GM12878 (cell line): ENCODE data around the gene HSF5. TPM values are rescaled to one million over a fixed set of nuclear protein-coding genes. Genes with fewer than 3 reads are reported as not detected.

ENCODE experiments used
- ESRRA ChIP-seq: IDR thresholded peaks from 2 replicates; pipeline ENCODE4 v1.6.1; 2012; ENCODE audit warnings: mild to moderate bottlenecking, low read length, improper control_type of control experiment
- POU2F2 ChIP-seq: IDR thresholded peaks from 3 replicates; pipeline ENCODE4 v1.6.1; 2011; ENCODE audit warnings: low read depth, mild to moderate bottlenecking, low read length, borderline replicate concordance
- RAD21 ChIP-seq: IDR thresholded peaks from 2 replicates; pipeline ENCODE4 v1.6.1; 2011; ENCODE audit warnings: mild to moderate bottlenecking, low read depth, low read length, moderate library complexity; ENCODE audit not compliant: insufficient read depth
- RFX5 ChIP-seq: IDR thresholded peaks from 2 replicates; pipeline ENCODE4 v1.6.1; 2011; ENCODE audit warnings: low read depth, low read length, improper control_type of control experiment
- SIN3A ChIP-seq: IDR thresholded peaks from 2 replicates; pipeline ENCODE4 v1.6.1; 2012; ENCODE audit warnings: low read depth, low read length, improper control_type of control experiment
- SIX5 ChIP-seq: IDR thresholded peaks from 2 replicates; pipeline ENCODE4 v1.6.1; 2011; ENCODE audit warnings: mild to moderate bottlenecking, low read depth, low read length, moderate library complexity; ENCODE audit not compliant: severe bottlenecking
- SP1 ChIP-seq: IDR thresholded peaks from one replicate; pipeline ENCODE4 v1.6.1; 2011; ENCODE audit warnings: low read depth, low read length
- TCF3 ChIP-seq: IDR thresholded peaks from 2 replicates; pipeline ENCODE4 v1.6.1; 2012; ENCODE audit warnings: low read depth, mild to moderate bottlenecking, low read length, borderline replicate concordance; ENCODE audit not compliant: insufficient read depth
- ZBED1 ChIP-seq: IDR thresholded peaks from 2 replicates; pipeline ENCODE4 v1.6.1; 2016; ENCODE audit warnings: borderline replicate concordance
- polyA plus RNA-seq, 11 experiments: library from polyadenylated mRNA; depleted of rRNA in 4 of 11; unstranded in 6 of 11; stranded (reverse) in 5 of 11; fragments of >200 nt; fragmentation: Nextera tagmentation in 4 of 11; fragmentation: Illumina TruSeq in 1 of 11; extraction: Ambion mirVana in 4 of 11; extraction: Trizol in 1 of 11; gene quantifications; 1 replicate in 1 of 11; 2 replicates in 10 of 11; pipeline versions ENCODE4 v1.2.1 to v1.2.3, GENCODE V29; 2011 to 2016; ENCODE audit warnings: inconsistent platforms in 2 of 11, missing spikeins in 2 of 11, low read depth in 1 of 11
- total RNA-seq, 4 experiments: library from RNA; depleted of rRNA in 3 of 4; stranded (reverse); fragments of >200 nt in 3 of 4; fragmentation: Illumina TruSeq in 1 of 4; extraction: Trizol in 1 of 4; gene quantifications; 2 replicates each; pipeline versions ENCODE4 v1.2.1 to v1.2.3, GENCODE V29; 2013 to 2021
- TF ChIP-seq, protein P1 (sequence below): IDR thresholded peaks from 2 replicates; pipeline ENCODE4 v1.6.1; 2011; ENCODE audit warnings: low read depth, low read length, improper control_type of control experiment, borderline replicate concordance
- TF ChIP-seq, protein P2 (sequence below), 3 experiments: IDR thresholded peaks in 2 of 3; conservative IDR thresholded peaks in 1 of 3; 2 replicates each; pipeline ENCODE4 v1.5.1; 2011; ENCODE audit warnings: low read depth in 3 of 3, low read length in 3 of 3, mild to moderate bottlenecking in 3 of 3, control low read depth in 2 of 3, moderate library complexity in 2 of 3, inconsistent platforms in 1 of 3, mixed read lengths in 1 of 3; ENCODE audit not compliant: control insufficient read depth in 2 of 3, insufficient read depth in 1 of 3; ENCODE audit errors: extremely low read depth in 1 of 3

The HSF5 gene
- total and polyA plus RNA-seq, 10 of the 15 experiments (the other 5 are each of a cell fraction or from before 2014, with no cell fraction given) = 0.02 to 0.18 (median 0.06) TPM; not detected in 4

DNA sequence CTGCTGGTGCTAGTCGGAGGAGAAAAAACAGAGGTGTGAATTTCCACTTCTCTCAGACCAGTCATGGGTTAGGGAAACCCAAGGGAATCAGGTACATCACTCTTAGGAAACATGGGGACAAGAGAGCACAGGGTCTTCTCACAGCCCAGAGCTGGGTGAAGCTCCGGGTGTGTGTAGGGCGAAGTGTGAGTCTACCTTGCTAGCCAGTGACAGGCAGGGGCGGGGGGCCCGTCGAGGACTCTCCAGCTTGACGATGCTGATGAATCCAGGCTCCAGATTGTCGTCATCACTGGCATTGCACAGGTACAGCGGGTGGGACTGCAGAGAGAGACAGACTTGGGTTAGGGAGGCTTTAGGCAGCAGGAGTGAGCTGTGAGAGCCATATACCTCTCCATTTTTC, 117.5 kb downstream of the HSF5 start (continued):
- TF ChIP-seq, protein P1, sequence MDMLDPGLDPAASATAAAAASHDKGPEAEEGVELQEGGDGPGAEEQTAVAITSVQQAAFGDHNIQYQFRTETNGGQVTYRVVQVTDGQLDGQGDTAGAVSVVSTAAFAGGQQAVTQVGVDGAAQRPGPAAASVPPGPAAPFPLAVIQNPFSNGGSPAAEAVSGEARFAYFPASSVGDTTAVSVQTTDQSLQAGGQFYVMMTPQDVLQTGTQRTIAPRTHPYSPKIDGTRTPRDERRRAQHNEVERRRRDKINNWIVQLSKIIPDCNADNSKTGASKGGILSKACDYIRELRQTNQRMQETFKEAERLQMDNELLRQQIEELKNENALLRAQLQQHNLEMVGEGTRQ = no peak
- TF ChIP-seq RAD21 = no peak
- no peak for TF ChIP-seq POU2F2
- TF ChIP-seq RFX5 = no peak
- no peak for TF ChIP-seq ZBED1
- no peak for TF ChIP-seq SIX5
- TF ChIP-seq SIN3A = no peak
- no peak for TF ChIP-seq ESRRA
- TF ChIP-seq SP1 = no peak
- no peak for TF ChIP-seq TCF3
- TF ChIP-seq, protein P2, sequence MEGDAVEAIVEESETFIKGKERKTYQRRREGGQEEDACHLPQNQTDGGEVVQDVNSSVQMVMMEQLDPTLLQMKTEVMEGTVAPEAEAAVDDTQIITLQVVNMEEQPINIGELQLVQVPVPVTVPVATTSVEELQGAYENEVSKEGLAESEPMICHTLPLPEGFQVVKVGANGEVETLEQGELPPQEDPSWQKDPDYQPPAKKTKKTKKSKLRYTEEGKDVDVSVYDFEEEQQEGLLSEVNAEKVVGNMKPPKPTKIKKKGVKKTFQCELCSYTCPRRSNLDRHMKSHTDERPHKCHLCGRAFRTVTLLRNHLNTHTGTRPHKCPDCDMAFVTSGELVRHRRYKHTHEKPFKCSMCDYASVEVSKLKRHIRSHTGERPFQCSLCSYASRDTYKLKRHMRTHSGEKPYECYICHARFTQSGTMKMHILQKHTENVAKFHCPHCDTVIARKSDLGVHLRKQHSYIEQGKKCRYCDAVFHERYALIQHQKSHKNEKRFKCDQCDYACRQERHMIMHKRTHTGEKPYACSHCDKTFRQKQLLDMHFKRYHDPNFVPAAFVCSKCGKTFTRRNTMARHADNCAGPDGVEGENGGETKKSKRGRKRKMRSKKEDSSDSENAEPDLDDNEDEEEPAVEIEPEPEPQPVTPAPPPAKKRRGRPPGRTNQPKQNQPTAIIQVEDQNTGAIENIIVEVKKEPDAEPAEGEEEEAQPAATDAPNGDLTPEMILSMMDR (IDR thresholded peaks at IDR 0.05 in 2 of 3, conservative IDR thresholded peaks at IDR 0.05 in 1 of 3; ENCODE audit: control insufficient read depth in 2 of 3, extremely low read depth in 1 of 3, insufficient read depth in 1 of 3, low read depth in 3 of 3, low read length in 3 of 3) = no peak
